ENCODE results near the gene POR. TPM values are rescaled to one million over a fixed set of nuclear protein-coding genes. Genes with fewer than 3 reads are reported as not detected.

Gene POR
- total RNA-seq, 1 experiment from 2014 or later, result 99.3 TPM

DNA sequence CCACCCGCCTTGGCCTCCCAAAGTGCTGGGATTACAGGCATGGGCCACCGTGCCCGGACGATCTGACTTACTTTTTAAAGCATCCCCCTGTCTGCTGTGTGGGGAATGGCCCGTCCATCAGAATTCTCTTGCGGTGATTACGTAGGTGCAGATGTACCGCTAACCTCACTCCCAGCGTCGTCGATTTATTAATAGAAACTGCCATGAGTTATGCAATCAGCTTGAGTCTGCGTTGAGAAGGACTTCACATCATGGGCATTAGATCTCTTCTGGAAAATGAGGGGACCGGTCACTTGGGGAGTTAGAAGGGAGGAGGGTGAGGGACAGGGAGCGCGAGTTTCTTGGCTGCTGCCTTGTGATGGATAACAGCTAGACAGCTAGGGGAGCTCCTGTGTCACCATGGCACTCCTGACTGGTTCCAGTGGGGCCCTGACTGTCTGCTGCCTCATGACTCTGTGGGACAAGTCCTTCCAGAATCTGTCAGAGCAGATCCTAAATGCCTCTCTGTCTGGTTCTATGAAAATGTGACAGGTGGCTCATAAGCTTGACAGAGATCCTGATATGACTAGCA is 35.2 kb downstream of the POR start:
- DNase-seq (ENCODE audit: low spot score), result no peak
- H3K4me1 ChIP-seq (ENCODE audit: insufficient read depth, low read length, poor library complexity, severe bottlenecking), result no peaks in the 10 kb centered on the region

DNA sequence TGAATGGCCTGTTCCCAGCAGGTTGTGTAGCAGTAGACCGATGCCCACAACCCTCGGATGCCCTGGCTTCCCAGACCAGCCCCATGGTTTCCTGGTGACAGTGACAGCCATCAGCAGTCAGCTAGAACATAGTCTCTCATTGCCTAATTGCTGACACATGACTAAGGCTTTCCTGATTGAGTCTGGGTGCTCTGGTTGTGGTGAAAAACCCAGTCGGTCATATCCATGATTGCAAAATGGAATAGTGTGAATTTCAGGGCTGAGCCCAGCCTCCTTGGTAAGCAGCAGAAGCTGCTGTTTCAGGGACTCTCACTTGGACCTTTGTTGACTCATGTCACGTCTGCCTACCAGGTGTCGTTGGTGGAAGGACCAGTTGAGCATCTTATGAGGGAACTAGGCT is 36.6 kb downstream of the POR start:
- peak; percentile 40 for DNase-seq (ENCODE audit: low spot score)
- ChIA-PET CTCF (no interaction called here), POLR2A (ENCODE audit: low non-redundant PET) (interaction anchor here (0.6 kb wide), 1 partner anchor 45 kb away, joined by 3 read pairs; no protein-coding TSS in a partner anchor)
- intact Hi-C loops (cut with micrococcal nuclease; ENCODE audit: unreplicated experiment), result no loop called here
- TF ChIP-seq, protein P1, sequence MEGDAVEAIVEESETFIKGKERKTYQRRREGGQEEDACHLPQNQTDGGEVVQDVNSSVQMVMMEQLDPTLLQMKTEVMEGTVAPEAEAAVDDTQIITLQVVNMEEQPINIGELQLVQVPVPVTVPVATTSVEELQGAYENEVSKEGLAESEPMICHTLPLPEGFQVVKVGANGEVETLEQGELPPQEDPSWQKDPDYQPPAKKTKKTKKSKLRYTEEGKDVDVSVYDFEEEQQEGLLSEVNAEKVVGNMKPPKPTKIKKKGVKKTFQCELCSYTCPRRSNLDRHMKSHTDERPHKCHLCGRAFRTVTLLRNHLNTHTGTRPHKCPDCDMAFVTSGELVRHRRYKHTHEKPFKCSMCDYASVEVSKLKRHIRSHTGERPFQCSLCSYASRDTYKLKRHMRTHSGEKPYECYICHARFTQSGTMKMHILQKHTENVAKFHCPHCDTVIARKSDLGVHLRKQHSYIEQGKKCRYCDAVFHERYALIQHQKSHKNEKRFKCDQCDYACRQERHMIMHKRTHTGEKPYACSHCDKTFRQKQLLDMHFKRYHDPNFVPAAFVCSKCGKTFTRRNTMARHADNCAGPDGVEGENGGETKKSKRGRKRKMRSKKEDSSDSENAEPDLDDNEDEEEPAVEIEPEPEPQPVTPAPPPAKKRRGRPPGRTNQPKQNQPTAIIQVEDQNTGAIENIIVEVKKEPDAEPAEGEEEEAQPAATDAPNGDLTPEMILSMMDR (conservative IDR thresholded peaks at IDR 0.05; ENCODE audit: low read depth, low read length), result no peak
- TF ChIP-seq EZH2 (IDR thresholded peaks at IDR 0.05; ENCODE audit: borderline replicate concordance, low read depth, low read length, poor library complexity, severe bottlenecking), result no peak
- Histone ChIP-seq H3K27ac (ENCODE audit: low read depth, low read length, poor library complexity, severe bottlenecking) (no peak overlapping the region), H3K9me3 (ENCODE audit: low read depth, low read length, poor library complexity, severe bottlenecking) (no peaks in the 10 kb centered on the region), H3K27me3 (replicated peaks; ENCODE audit: insufficient read depth, low read depth, low read length, poor library complexity) (no peaks in the 10 kb centered on the region), H3K36me3 (ENCODE audit: insufficient read depth, low read length, poor library complexity, severe bottlenecking) (peaks cover 13% of the 10 kb centered on the region), H3K4me3 (ENCODE audit: low read depth, low read length, poor library complexity, severe bottlenecking) (no peak overlapping the region), H3K4me1 (ENCODE audit: insufficient read depth, low read length, poor library complexity, severe bottlenecking) (no peaks in the 10 kb centered on the region)
- BruUV-seq (replicated peaks), result no TSS peak

More for the DNA sequence above, 35.2 kb downstream of the POR start:
- intact Hi-C loops (cut with micrococcal nuclease; ENCODE audit: unreplicated experiment), result no loop called here
- ChIA-PET POLR2A (ENCODE audit: low non-redundant PET) (no interaction called here), CTCF (no interaction called here)
- Histone ChIP-seq H3K4me3 (ENCODE audit: low read depth, low read length, poor library complexity, severe bottlenecking) (no peak overlapping the region), H3K36me3 (ENCODE audit: insufficient read depth, low read length, poor library complexity, severe bottlenecking) (peaks cover 4% of the 10 kb centered on the region), H3K27me3 (replicated peaks; ENCODE audit: insufficient read depth, low read depth, low read length, poor library complexity) (no peaks in the 10 kb centered on the region), H3K27ac (ENCODE audit: low read depth, low read length, poor library complexity, severe bottlenecking) (no peak overlapping the region), H3K9me3 (ENCODE audit: low read depth, low read length, poor library complexity, severe bottlenecking) (no peaks in the 10 kb centered on the region)
- TF ChIP-seq EZH2 (IDR thresholded peaks at IDR 0.05; ENCODE audit: borderline replicate concordance, low read depth, low read length, poor library complexity, severe bottlenecking), result no peak
- TF ChIP-seq, protein P1 (conservative IDR thresholded peaks at IDR 0.05; ENCODE audit: low read depth, low read length), result no peak
- no TSS peak for BruUV-seq (replicated peaks)

DNA sequence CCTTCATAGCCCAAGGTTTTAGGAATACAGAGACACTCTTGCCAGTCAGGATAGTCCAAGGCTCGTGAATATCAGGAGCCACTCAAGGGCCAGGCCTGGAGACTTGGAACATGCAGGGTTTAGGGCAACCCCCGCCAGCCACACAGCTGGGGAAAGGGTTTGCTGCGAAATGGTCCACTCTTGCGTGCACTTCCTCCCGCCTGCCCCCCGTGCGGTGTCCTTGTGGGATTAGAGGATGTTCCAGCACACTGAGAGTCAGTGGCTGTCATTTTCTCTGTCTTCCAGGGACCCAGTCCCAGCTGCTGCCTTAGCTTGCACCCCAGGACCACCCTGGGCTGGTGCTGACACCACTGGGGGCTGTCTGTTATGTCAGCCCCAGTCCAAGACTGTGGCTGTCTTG is 38.5 kb downstream of the POR start:
- POLR2A ChIA-PET (ENCODE audit: low non-redundant PET), result no interaction called here
- no peaks in the 10 kb centered on the region for H3K4me1 ChIP-seq (ENCODE audit: insufficient read depth, low read length, poor library complexity, severe bottlenecking)
- no peak overlapping the region for H3K4me3 ChIP-seq (ENCODE audit: low read depth, low read length, poor library complexity, severe bottlenecking)
- CTCF ChIA-PET, result no interaction called here
- no TSS peak for BruUV-seq (replicated peaks)
- no peak overlapping the region for H3K27ac ChIP-seq (ENCODE audit: low read depth, low read length, poor library complexity, severe bottlenecking)
- DNase-seq (ENCODE audit: low spot score), result no peak
- H3K36me3 ChIP-seq (ENCODE audit: insufficient read depth, low read length, poor library complexity, severe bottlenecking), result peaks cover 20% of the 10 kb centered on the region
- intact Hi-C loops (cut with micrococcal nuclease; ENCODE audit: unreplicated experiment), result no loop called here
- H3K27me3 ChIP-seq (replicated peaks; ENCODE audit: insufficient read depth, low read depth, low read length, poor library complexity), result no peaks in the 10 kb centered on the region
- TF ChIP-seq, protein P1 (conservative IDR thresholded peaks at IDR 0.05; ENCODE audit: low read depth, low read length), result no peak
- no peak for TF ChIP-seq EZH2 (IDR thresholded peaks at IDR 0.05; ENCODE audit: borderline replicate concordance, low read depth, low read length, poor library complexity, severe bottlenecking)
- no peaks in the 10 kb centered on the region for H3K9me3 ChIP-seq (ENCODE audit: low read depth, low read length, poor library complexity, severe bottlenecking)

Measured in A673 (cell line).